GM21423 (cell line): ENCODE results near the gene MUC21.
"Not testable (repeated sequence)": the region's sequence is repeated elsewhere in the genome, so short reads cannot be mapped to it uniquely, and the experiment has no call there.

Experiments used
- ATAC-seq: cut with Tn5 transposase; IDR thresholded peaks from one replicate; pipeline ENCODE4 v1.9.1; 2021; ENCODE audit warnings: mild to moderate bottlenecking, moderate library complexity; ENCODE audit not compliant: unreplicated experiment

Gene MUC21

DNA sequence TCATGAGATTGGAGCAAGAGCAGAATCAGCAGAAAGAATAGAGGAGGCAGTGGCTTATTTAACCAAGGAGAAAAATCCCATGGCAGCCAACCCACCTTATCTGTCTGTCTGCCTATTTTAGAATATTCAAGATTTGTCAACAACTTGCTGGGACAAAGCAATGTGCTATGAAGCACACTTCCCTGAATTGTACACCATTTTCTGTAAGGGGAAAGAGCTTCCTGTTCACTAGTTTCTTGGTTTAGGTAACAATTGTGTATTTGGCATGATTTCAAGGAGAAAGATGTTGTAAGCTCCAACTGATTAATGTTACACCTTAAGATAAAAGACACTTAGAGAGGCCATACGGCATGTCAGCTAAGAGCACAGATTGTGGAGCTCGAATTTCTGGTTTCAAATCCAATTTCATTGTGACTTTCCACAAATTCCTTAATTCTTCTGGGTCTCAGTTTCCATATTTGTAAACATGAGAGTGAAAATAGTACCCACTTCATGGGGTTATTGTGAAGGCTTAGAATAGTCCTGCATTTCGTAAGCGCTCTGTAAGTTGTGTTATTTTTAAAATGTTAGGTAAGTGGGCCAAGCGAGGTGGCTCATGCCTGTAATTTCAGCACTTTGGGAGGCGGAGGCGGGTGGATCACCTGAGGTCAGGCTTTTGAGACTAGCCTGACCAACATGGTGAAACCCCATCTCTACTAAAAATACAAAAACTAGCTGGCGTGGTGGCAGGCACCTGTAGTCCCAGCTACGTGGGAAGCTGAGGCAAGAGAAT lies 21.9 kb downstream of the MUC21 start:
- ATAC-seq = no peak

DNA sequence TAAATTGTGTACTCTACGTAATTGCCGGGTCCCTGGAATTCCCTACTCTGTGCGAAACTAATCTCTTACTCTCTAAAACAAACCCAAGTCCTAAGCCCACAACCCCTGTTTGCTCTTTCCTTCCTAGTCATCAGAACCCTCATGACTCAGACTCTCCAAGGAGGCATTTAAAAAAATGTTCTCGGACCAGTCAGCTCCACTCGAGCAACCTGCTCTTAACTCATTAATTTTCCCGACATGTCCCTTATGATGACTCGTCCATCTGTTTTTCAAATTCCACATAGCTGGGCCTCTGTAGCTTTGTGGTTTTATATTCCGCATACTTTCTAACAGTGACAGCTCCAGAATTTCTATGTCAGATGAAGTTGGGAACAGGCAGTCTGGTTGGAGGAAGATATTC lies 24.2 kb downstream of the MUC21 start:
- ATAC-seq = no peak

DNA sequence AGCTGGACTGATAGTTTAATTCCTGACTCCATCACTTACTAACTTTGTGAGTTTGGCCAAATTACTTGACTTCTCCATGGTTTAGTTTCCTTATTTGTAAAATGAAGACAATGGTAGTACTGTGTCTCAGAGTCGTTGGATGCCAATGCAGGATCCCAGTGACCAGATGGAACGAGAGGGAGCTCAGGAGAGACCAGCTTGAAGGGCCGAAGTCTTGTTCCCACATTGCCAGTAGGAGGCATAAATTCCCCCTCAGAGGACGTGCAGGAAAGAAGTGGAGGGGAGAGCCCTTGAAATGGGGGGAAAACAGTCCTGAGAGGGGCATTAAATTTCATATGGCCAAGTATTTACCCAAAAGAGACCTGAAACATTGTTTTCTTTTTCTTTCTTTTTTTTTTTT lies 24.6 kb downstream of the MUC21 start:
- no peak for ATAC-seq

DNA sequence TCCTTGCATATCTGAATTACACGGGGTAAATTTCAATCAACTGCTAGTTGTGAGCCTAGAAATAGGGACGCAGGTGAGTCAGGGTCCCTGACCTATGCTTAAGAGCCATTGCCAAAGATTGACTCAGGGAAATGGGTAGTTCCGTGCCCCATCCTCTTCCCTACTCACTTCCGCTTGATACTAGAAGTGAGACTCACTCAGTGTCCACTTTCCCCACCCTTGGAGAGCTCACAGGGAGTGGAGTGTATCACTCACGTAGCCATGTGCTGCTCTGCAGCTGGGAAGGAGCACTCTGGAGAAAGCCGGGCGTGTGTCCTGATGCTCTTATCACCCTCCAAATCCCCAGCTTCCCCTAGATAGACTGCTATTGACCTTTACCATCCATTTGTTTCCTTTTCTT lies 26.2 kb downstream of the MUC21 start:
- ATAC-seq = no peak

DNA sequence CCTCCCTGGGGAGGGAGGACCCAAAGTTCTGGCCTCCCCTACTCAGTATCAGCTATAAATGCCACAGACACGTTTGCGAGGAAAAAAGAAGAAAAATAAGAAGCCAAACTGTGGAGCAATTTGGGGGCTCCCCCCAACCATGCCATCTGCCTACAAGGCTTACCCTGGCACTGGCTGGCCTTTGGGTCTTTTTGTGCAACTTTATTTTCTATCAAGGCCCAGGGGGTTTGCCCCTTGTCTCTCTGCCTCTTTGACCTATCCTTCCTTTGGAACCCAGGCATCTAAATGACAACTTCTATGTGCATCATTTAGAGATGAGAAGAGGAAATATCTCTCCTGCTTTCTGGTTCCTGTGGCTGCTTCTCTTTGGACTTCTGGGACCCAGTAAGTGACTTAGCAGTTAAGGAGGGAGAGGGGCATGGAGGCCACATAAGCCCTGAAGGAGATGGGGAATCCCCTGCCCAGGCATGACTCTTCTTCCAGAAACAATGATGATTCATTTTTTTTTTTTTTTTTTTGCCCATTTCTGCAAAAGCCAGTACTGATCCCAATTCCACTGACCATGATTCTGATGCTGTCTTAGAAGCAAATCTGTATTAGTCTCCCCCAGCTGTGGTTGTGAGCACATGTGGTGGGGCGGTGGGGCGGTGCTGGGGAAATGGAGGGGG lies 27.0 kb downstream of the MUC21 start, which contains the start of gene MUC22:
Gene MUC22, plus strand, starts transcription at position 82 of the 668 bp plus-strand sequence. Its CDS starts 233 bp downstream, at position 315.
- no peak for ATAC-seq

DNA sequence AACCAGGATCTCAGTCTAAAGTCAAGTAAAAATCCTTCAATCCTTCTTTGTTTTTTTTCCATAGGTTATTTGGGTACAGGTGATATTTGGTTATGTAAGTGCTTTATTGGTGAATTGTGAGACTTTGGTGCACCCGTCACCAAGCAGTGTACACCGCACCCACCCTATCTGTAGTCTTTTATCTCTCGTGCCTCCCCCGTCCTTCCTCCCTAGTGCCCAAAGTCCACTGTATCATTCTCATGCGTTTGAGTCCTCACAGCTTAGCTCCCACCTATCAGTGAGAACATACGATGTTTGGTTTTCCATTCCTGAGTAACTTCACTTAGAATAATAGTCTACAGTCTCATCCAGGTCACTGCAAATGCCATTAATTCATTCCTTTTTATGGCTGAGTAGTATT lies 27.6 kb downstream of the MUC21 start:
- ATAC-seq = no peak

DNA sequence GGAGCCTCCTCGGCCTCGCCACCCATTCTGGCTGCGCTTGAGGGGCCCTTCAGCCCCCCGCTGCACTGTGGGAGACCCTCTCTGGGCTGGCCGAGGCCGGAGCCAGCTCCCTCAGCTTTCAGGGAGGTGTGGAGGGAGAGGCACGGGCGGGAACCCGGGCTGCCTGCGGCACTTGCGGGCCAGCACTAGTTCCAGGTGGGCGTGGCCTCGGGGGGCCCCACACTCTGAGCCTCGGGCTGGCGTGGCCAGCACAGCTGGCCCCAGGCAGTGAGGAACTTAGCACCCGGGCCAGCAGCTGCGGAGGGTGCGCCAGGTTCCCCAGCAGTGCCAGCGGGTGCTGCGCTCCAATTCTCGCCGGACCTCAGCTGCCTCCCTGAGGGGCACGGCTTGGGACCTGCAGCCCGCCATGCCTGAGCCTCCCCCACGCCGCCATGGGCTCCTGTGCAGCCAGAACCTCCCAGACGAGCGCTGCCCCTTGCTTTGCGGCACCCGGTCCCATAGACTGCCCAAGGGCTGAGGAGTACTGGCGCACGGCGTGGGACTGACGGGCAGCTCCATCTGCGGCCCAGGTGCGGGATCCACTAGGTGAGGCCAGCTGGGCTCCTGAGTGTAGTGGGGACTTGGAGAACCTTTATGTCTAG lies 33.3 kb downstream of the MUC21 start:
- ATAC-seq = no peak

DNA sequence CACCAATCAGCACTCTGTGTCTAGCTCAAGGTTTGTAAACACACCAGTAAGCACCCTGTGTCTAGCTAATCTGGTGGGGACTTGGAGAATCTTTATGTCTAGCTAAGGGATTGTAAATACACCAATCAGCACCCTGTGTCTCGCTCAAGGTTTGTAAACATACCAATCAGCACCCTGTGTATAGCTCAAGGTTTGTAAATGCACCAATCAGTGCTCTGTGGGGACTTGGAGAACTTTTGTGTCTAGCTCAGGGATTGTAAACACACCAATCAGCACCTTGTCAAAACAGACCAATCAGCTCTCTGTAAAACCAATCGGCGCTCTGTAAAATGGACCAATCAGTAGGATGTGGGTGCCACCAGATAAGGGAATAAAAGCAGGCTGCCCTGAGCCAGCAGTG lies 33.9 kb downstream of the MUC21 start:
- not testable (repeated sequence) for ATAC-seq

DNA sequence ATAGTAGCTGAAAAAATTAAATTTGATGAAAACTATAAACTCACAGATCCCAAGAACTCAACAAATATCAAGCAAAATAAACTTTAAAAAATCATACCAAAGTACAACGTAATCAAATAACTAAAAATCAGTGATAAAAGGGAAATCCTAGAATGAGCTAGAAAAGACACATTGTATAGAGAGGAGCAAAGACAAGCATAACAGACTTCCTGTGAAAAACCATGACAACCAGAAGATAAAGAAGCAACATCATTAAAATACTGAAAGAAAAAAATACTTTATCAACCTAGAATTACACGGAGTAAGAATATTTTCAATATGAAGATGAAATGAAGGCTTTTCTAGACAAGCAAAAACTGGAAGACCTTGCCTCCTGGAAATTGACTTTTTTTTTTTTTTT lies 36.5 kb downstream of the MUC21 start:
- ATAC-seq = no peak

DNA sequence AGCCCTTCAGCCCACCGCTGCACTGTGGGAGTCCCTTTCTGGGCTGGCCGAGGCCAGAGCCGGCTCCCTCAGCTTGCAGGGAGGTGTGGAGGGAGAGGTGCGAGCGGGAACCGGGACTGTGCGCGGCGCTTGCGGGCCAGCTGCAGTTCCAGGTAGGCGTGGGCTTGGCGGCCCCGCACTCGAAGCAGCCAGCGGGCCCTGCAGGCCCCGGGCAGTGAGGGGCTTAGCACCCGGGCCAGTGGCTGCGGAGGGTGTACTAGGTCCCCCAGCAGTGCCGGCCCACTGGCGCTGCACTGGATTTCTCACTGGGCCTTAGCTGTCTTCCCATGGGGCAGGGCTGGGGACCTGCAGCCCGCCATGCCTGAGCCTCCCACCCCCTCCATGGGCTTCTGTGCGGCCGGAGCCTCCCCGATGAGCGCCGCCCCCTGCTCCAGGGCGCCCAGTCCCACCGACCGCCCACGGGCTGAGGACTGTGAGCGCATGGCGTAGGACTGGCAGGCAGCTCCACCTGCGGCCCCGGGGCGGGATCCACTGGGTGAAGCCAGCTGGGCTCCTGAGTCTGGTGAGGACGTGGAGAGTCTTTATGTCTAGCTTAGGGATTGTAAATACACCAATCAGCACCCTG lies 37.2 kb downstream of the MUC21 start:
- ATAC-seq = not testable (repeated sequence)

DNA sequence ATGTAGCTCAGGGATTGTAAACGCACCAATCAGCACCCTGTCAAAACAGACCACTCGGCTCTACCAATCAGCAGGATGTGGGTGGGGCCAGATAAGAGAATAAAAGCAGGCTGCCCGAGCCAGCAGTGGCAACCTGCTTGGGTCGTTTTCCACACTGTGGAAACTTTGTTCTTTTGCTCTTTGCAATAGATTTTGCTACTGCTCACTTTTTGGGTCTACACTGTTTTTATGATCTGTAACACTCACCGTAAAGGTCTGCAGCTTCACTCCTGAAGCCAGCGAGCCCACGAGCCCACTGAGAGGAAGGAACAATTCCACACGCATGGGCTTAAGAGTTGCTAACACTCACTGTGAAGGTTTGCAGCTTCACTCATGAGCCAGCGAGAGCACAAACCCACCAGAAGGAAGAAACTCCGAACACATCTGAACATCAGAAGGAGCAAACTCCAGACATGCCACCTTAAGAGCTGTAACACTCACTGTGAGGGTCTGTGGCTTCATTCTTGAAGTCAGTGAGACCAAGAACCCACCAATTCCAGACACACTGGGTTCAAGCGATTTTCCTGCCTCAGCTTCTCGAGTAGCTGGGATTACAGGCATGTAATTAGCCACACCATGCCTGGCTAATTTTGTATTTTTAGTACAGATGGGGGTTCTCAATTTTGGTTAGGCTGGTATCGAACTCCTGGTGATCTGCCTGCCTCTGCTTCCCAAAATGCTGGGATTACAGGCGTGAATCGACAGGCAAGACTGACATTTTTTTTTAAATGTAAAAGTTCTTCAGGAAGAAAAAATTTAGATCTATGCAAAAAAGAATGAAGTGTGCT lies 38.4 kb downstream of the MUC21 start:
- not testable (repeated sequence) for ATAC-seq

DNA sequence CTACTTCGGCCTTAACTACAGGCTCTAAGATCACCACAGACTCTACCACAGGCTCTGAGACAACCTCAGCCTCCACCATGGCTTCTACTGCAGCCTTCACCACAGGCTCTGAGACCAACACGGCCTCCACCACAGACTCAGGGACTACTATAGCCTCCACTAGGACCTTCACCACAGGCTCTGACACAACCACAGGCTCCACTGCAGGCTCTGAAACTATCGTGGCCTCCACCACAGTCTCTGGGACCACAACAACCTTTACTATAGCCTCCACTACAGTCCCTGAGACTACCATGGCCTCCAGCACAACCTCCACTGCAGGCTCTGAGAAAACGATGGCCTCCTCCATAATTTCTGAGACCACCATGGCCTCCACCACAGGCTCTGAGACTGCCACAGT lies 42.1 kb downstream of the MUC21 start:
- ATAC-seq = no peak

DNA sequence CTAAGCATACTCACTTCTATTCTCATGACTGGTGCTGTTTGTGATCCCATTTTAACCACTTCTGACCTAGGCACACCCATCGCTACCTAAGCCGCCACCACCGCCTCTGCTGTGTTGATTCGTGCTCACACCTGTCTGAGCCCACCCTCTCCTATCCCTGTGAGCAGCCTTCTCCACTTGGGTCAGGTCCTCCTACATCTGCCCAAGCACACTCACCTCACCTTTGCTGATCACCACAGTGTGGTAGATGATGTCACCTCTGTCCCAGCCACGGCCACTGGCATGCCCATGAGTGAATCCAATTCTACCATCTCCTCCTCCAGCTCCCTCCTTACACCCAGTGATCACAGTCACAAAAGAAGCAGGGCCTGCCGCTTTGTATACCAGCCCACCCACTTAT lies 47.6 kb downstream of the MUC21 start:
- no peak for ATAC-seq

DNA sequence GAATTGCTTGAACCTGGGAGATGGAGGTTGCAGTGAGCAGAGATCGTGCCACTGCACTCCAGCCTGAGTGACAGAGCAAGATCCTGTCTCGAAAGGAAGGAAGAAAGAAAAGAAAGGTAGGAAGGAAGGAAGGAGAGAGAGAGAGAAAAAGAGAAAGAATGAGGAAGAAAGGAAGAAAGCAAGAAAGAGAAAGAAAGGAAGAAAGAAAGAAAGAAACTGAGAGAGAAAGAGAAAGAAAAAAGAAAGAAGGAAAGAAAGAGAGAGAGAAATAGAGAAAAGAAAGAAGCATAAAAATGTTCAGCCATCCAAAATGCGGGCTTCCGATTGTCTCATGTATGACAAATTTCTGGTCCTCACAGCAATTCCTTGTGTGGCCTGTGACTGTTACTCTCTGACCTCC lies 49.6 kb downstream of the MUC21 start:
- no peak for ATAC-seq

DNA sequence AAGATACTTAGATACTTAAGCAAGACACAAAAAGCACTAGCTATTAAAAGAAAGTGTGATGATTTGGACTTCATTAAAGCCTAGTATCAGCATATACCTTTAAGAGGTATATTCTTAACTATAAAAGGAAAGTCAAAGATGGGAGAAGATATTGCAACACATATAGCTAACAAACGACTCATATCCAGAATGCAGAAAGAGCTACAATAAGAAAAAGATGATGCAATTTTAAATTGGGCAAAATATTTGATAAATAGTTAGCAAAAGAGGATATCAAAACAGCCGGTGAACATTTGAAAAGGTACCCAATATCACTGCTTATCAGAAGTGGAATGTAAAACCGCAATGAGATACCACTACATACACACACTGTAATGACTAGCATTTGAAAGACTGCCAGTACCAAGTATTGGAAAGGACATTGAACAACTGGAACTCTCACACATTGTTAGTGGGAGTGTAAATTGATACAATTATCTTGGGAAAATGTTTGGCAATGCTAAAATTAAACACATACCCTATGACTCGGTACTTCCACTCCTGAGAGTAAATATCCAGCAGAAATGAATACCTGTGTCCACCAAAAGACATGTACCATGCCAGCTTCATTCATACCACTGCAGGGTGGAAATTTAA lies 52.5 kb downstream of the MUC21 start:
- no peak for ATAC-seq

DNA sequence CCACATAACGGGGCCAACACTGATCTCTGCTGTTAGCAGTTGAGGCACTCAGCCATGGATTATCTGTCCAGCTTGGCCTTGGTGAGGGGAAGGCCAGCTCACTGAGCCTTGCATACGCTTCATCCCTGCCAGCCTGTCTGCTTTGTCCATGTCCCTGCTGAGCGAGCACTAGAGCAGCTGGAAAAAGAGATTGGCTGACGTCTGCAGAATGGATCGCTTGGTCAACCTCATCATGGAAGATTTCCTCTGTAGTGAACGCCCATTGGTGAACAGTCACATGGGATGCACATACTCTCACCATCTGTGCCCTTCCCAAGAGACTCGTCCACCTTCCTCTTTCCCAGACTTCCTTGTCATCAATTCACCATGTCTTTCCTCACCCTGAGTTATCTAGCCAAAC lies 53.7 kb downstream of the MUC21 start:
- no peak for ATAC-seq

DNA sequence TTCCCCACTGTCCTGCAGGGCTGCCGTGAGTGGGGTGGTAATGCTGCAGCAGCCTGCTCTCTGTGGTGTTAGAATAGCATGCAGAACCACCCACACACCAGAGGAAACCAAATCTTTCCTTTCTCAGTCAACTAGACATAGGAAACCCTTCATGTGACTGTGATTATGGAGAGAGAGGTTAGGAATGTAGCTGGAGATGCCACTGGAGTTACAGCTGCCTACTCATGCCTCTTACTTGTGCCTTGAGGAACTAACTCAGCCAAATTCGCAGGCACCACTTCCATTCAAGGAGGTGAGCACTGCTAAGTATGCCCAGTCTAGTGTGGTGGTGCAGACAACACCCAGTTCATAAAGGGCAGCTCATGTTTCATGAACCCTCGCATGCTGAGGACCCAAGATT lies 54.2 kb downstream of the MUC21 start:
- ATAC-seq = no peak

DNA sequence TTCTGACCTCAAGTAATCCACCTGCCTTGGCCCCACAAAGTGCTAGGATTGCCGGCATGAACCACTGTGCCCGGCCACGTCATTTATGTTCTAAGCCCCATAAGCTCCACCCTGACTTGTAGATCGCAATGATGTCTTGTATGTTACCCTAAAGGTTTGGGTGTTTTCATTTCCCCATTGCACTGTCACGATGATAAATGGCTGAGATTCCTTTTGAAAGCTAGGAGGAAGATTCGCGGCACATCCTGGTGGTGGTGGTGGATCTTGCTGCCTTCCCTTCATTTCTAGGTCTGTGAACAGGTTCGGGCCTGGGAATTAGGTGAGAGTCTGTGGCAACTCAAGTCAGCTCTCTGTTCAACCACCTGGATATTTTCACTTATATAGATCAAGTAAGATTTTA lies 55.0 kb downstream of the MUC21 start:
- ATAC-seq = no peak
